Panc1 (cell line): ENCODE results near the gene MARCHF2. TPM values are rescaled to one million over a fixed set of nuclear protein-coding genes. Genes with fewer than 3 reads are reported as not detected.

Source experiments
- ATAC-seq: fragments of 200-7000 bp; cut with Tn5 transposase; 2 replicates; pipeline ENCODE4 v1.9.1; 2020; ENCODE audit warnings: mild to moderate bottlenecking, moderate library complexity
- BruUV-seq: library from RNA; stranded (reverse); fragments of 400-500 nt; replicated peaks from 2 replicates; lab custom pipeline; 2021; lab: Mats Ljungman, UMichigan
- CTCF ChIA-PET: fragments of 300-600 bp; sonication (Branson Sonifier 250); formaldehyde crosslinking; loops from one replicate; lab custom pipeline; 2022; ENCODE audit warnings: antibody characterized with exemption; lab: Charles Lee
- POLR2A ChIA-PET: fragments of 300-600 bp; sonication (Branson Sonifier 250); formaldehyde crosslinking; loops from one replicate; lab custom pipeline; 2022; ENCODE audit warnings: antibody characterized with exemption; lab: Charles Lee
- DNase-seq: peaks from one replicate; pipeline ENCODE4 v3.0.0-alpha.2; 2010; ENCODE audit warnings: low read depth, low spot score
- H3K27ac ChIP-seq: 2 replicates; pipeline ENCODE4 v1.5.1; 2011; ENCODE audit warnings: mild to moderate bottlenecking, low read length, inconsistent platforms
- H3K27me3 ChIP-seq: fragments of 200-500 bp; sonication (Bioruptor generic); 2 replicates; pipeline ENCODE4 v1.6.0; 2014; ENCODE audit warnings: low read length, inconsistent platforms; ENCODE audit not compliant: control insufficient read depth, insufficient read depth
- H3K36me3 ChIP-seq: fragments of 200-500 bp; sonication (Bioruptor generic); 2 replicates; pipeline ENCODE4 v1.5.1; 2014; ENCODE audit warnings: inconsistent platforms, mild to moderate bottlenecking, low read length, moderate library complexity; ENCODE audit not compliant: control insufficient read depth, insufficient read depth
- H3K4me1 ChIP-seq: 2 replicates; pipeline ENCODE4 v1.5.1; 2011; ENCODE audit warnings: inconsistent platforms, mild to moderate bottlenecking, low read length, moderate library complexity; ENCODE audit not compliant: control insufficient read depth, insufficient read depth
- H3K4me3 ChIP-seq, 2 experiments: 2 replicates each; pipeline ENCODE4 v1.5.1; 2011 to 2012; ENCODE audit warnings: low read depth in 2 of 2, low read length in 2 of 2, mild to moderate bottlenecking in 2 of 2, inconsistent platforms in 1 of 2, moderate library complexity in 1 of 2
- H3K9me3 ChIP-seq: fragments of 200-500 bp; sonication (Bioruptor generic); 2 replicates; pipeline ENCODE4 v1.5.1; 2014; ENCODE audit warnings: low read depth, mild to moderate bottlenecking, inconsistent platforms, low read length, moderate library complexity; ENCODE audit not compliant: control insufficient read depth, insufficient read depth
- POLR2AphosphoS5 ChIP-seq: IDR thresholded peaks from 2 replicates; pipeline ENCODE4 v1.6.1; 2012; ENCODE audit warnings: mild to moderate bottlenecking, low read depth, low read length, moderate library complexity
- SIN3A ChIP-seq: IDR thresholded peaks from 2 replicates; pipeline ENCODE4 v1.6.1; 2012; ENCODE audit warnings: low read depth, mild to moderate bottlenecking, low read length, moderate library complexity, borderline replicate concordance; ENCODE audit not compliant: insufficient read depth
- TCF7L2 ChIP-seq: IDR thresholded peaks from 2 replicates; pipeline ENCODE4 v1.6.1; 2011; ENCODE audit warnings: mild to moderate bottlenecking, low read depth, low read length, inconsistent platforms
- in situ Hi-C: cut with HindIII; loops from 2 replicates; pipeline ENCODE4 v1.10.0; 2016; ENCODE audit warnings: low sequenced_read_pairs, low pct_unique_long_range_greater_than_20kb
- intact Hi-C: fragments of 100-400 bp; cut with micrococcal nuclease; formaldehyde crosslinking; loops from one replicate; pipeline ENCODE4 v1.10.0; 2022; ENCODE audit not compliant: unreplicated experiment
- total RNA-seq: library from RNA; stranded (reverse); gene quantifications from one replicate; pipeline ENCODE4 v1.2.1, GENCODE V29; 2021; ENCODE audit not compliant: unreplicated experiment
- TF ChIP-seq, protein P1 (sequence below): fragments of 450-650 bp; IDR thresholded peaks from 2 replicates; pipeline ENCODE4 v1.5.1; 2017; ENCODE audit warnings: mild to moderate bottlenecking
- TF ChIP-seq, protein P2 (sequence below), 2 experiments: IDR thresholded peaks; 2 replicates each; pipeline ENCODE4 v1.6.1; 2011 to 2012; ENCODE audit warnings: low read depth in 2 of 2, control low read depth in 1 of 2, low read length in 1 of 2, mild to moderate bottlenecking in 1 of 2, moderate library complexity in 1 of 2; ENCODE audit not compliant: insufficient read depth in 1 of 2

The MARCHF2 gene
- total RNA-seq, 1 experiment from 2014 or later = 32.6 TPM

DNA sequence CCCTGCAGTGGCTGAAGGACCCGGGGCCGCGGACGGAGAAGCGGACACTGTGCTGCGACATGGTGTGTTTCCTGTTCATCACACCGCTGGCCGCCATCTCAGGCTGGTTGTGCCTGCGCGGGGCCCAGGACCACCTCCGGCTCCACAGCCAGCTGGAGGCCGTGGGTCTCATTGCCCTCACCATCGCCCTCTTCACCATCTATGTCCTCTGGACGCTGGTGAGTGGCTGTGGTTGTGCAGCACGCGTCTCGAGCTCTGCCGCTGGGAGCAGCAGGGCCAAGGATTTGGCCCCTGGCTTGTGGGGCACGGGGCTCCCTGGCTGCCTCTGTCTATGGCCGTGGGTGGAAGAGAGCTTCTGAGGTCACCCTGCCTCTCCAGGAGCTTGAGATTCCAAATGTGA is 17.5 kb downstream of the MARCHF2 start:
- Histone ChIP-seq H3K9me3 (no peaks in the 10 kb centered on the region), H3K4me3 (no peak overlapping the region), H3K36me3 (no peaks in the 10 kb centered on the region), H3K27me3 (no peaks in the 10 kb centered on the region), H3K4me1 (no peaks in the 10 kb centered on the region), H3K27ac (no peak overlapping the region)
- DNase-seq = no peak
- ATAC-seq = no peak
- ChIA-PET CTCF (interaction anchor here (0.6 kb wide), 1 partner anchor 49 kb away, joined by 7 read pairs; no protein-coding TSS in a partner anchor), POLR2A (no interaction called here)
- intact Hi-C loops (no loop called here), in situ Hi-C loops (no loop called here)
- TF ChIP-seq, protein P1, sequence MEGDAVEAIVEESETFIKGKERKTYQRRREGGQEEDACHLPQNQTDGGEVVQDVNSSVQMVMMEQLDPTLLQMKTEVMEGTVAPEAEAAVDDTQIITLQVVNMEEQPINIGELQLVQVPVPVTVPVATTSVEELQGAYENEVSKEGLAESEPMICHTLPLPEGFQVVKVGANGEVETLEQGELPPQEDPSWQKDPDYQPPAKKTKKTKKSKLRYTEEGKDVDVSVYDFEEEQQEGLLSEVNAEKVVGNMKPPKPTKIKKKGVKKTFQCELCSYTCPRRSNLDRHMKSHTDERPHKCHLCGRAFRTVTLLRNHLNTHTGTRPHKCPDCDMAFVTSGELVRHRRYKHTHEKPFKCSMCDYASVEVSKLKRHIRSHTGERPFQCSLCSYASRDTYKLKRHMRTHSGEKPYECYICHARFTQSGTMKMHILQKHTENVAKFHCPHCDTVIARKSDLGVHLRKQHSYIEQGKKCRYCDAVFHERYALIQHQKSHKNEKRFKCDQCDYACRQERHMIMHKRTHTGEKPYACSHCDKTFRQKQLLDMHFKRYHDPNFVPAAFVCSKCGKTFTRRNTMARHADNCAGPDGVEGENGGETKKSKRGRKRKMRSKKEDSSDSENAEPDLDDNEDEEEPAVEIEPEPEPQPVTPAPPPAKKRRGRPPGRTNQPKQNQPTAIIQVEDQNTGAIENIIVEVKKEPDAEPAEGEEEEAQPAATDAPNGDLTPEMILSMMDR = no peak
- TF ChIP-seq SIN3A (no peak), TCF7L2 (no peak), POLR2AphosphoS5 (no peak)
- TF ChIP-seq, protein P2, sequence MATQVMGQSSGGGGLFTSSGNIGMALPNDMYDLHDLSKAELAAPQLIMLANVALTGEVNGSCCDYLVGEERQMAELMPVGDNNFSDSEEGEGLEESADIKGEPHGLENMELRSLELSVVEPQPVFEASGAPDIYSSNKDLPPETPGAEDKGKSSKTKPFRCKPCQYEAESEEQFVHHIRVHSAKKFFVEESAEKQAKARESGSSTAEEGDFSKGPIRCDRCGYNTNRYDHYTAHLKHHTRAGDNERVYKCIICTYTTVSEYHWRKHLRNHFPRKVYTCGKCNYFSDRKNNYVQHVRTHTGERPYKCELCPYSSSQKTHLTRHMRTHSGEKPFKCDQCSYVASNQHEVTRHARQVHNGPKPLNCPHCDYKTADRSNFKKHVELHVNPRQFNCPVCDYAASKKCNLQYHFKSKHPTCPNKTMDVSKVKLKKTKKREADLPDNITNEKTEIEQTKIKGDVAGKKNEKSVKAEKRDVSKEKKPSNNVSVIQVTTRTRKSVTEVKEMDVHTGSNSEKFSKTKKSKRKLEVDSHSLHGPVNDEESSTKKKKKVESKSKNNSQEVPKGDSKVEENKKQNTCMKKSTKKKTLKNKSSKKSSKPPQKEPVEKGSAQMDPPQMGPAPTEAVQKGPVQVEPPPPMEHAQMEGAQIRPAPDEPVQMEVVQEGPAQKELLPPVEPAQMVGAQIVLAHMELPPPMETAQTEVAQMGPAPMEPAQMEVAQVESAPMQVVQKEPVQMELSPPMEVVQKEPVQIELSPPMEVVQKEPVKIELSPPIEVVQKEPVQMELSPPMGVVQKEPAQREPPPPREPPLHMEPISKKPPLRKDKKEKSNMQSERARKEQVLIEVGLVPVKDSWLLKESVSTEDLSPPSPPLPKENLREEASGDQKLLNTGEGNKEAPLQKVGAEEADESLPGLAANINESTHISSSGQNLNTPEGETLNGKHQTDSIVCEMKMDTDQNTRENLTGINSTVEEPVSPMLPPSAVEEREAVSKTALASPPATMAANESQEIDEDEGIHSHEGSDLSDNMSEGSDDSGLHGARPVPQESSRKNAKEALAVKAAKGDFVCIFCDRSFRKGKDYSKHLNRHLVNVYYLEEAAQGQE (IDR thresholded peaks at IDR 0.05; ENCODE audit: insufficient read depth in 1 of 2, low read depth in 2 of 2, low read length in 1 of 2) = no peak
- no TSS peak for BruUV-seq

DNA sequence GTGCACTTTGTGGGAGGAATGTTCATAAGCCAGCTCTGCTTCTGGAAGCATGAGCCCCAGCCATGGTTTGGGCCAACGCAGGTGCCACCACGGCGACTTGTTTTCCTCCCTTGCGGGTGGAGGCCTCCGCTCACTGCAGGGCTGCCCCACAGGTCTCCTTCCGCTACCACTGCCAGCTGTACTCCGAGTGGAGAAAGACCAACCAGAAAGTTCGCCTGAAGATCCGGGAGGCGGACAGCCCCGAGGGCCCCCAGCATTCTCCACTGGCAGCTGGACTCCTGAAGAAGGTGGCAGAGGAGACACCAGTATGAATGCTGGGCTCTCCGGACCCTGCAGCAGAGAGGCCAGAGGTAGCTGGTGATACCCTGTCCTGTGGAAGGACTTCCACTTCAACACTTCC is 25.1 kb downstream of the MARCHF2 start:
- Histone ChIP-seq H3K4me3 (no peak overlapping the region), H3K4me1 (no peaks in the 10 kb centered on the region), H3K36me3 (no peaks in the 10 kb centered on the region), H3K9me3 (no peaks in the 10 kb centered on the region), H3K27me3 (no peaks in the 10 kb centered on the region), H3K27ac (no peak overlapping the region)
- in situ Hi-C loops (no loop called here), intact Hi-C loops (no loop called here)
- ChIA-PET POLR2A (interaction anchor here (0.7 kb wide), 2 partner anchors 22 to 58 kb away, joined by 3 to 4 read pairs; no protein-coding TSS in a partner anchor), CTCF (no interaction called here)
- no peak for DNase-seq
- TF ChIP-seq, protein P1 = no peak
- TF ChIP-seq POLR2AphosphoS5 = no peak
- no peak for TF ChIP-seq SIN3A
- no peak for TF ChIP-seq TCF7L2
- TF ChIP-seq, protein P2 (IDR thresholded peaks at IDR 0.05; ENCODE audit: insufficient read depth in 1 of 2, low read depth in 2 of 2, low read length in 1 of 2) = no peak
- no TSS peak for BruUV-seq
- ATAC-seq = no peak
